HG02884 (cell line): ENCODE results near the gene SLC16A9.
"Not testable (repeated sequence)": the region's sequence is repeated elsewhere in the genome, so short reads cannot be mapped to it uniquely, and the experiment has no call there.

Experiments used
- ATAC-seq: cut with Tn5 transposase; IDR thresholded peaks from one replicate; pipeline ENCODE4 v1.9.1; 2021; ENCODE audit warnings: mild to moderate bottlenecking, moderate library complexity; ENCODE audit not compliant: unreplicated experiment

Gene SLC16A9

GRCh38 chr10:59677253-59677831 lies 32.3 kb downstream of the SLC16A9 start:
- ATAC-seq, result no peak

GRCh38 chr10:59675812-59676211 lies 33.8 kb downstream of the SLC16A9 start:
- no peak for ATAC-seq

- no peak for ATAC-seq
Measured at GRCh38 chr10:59674215-59674836, 35.3 kb downstream of the SLC16A9 start.

- ATAC-seq, result peak; percentile 53
Measured at GRCh38 chr10:59672150-59672875, 37.3 kb downstream of the SLC16A9 start.

GRCh38 chr10:59670269-59670668 lies 39.4 kb downstream of the SLC16A9 start:
- ATAC-seq, result no peak

- no peak for ATAC-seq
Measured at GRCh38 chr10:59668096-59668495, 41.6 kb downstream of the SLC16A9 start.

GRCh38 chr10:59666310-59666709 lies 43.3 kb downstream of the SLC16A9 start:
- ATAC-seq, result no peak

- ATAC-seq, result not testable (repeated sequence)
Measured at GRCh38 chr10:59663213-59663612, 46.4 kb downstream of the SLC16A9 start.

GRCh38 chr10:59657724-59658123 lies 51.9 kb downstream of the SLC16A9 start:
- ATAC-seq, result no peak

- ATAC-seq, result no peak
Measured at GRCh38 chr10:59655309-59655708, 54.3 kb downstream of the SLC16A9 start.

GRCh38 chr10:59654007-59654406 lies 55.6 kb downstream of the SLC16A9 start:
- ATAC-seq, result peak; percentile 62

GRCh38 chr10:59651902-59652301 lies 57.7 kb downstream of the SLC16A9 start:
- no peak for ATAC-seq

GRCh38 chr10:59649606-59650346 lies 59.9 kb downstream of the SLC16A9 start:
- ATAC-seq, result no peak

- no peak for ATAC-seq
Measured at GRCh38 chr10:59648711-59649201, 60.9 kb downstream of the SLC16A9 start.

GRCh38 chr10:59644841-59645240 lies 64.8 kb downstream of the SLC16A9 start:
- ATAC-seq, result no peak

GRCh38 chr10:59641688-59642087 lies 68.0 kb downstream of the SLC16A9 start:
- ATAC-seq, result not testable (repeated sequence)

- no peak for ATAC-seq
Measured at GRCh38 chr10:59635502-59636290, 74.0 kb downstream of the SLC16A9 start.

GRCh38 chr10:59634102-59634501 lies 75.5 kb downstream of the SLC16A9 start:
- ATAC-seq, result no peak

- ATAC-seq, result no peak
Measured at GRCh38 chr10:59633063-59633462, 76.6 kb downstream of the SLC16A9 start.
